GM19324 (cell line): Measurements from ENCODE around the gene ARID3C.

ENCODE experiments used
- ATAC-seq: cut with Tn5 transposase; IDR thresholded peaks from one replicate; pipeline ENCODE4 v1.9.1; 2021; ENCODE audit warnings: mild to moderate bottlenecking, moderate library complexity; ENCODE audit not compliant: unreplicated experiment, low FRiP score

Gene ARID3C

DNA sequence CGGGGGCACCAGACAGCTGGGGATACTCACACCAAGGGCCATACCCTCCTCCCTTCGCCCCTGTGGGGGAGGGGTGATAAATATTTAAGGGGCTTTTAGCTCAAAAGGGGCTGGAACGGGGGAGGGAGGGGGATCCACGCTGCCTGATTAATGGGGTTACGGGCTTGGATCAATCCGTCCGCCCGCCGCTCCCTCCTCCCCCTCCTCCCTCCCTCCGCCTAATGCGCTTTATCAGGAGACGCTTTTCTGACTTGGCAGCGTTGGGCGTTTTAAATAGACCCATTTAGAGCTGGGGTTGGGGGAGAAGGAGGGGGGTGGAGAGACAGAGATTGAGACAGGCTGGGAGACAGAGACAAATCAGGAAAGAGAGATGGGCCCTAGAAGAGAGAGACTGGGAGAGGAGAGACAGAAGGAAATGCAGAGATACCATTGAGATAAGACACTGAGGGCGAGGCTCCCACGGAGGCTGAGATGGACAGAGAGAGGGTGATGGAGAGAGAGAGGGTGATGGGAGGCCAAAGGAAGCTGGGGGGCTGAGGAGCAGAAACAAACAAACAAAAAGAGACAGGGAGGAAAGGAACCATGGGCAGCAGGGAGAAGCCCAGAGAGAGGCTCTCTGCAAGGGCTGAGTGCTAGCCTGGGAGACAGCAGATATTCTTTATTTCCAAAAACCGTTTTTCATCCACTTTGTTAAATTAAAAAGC, 49.6 kb downstream of the ARID3C start:
- ATAC-seq, result no peak

DNA sequence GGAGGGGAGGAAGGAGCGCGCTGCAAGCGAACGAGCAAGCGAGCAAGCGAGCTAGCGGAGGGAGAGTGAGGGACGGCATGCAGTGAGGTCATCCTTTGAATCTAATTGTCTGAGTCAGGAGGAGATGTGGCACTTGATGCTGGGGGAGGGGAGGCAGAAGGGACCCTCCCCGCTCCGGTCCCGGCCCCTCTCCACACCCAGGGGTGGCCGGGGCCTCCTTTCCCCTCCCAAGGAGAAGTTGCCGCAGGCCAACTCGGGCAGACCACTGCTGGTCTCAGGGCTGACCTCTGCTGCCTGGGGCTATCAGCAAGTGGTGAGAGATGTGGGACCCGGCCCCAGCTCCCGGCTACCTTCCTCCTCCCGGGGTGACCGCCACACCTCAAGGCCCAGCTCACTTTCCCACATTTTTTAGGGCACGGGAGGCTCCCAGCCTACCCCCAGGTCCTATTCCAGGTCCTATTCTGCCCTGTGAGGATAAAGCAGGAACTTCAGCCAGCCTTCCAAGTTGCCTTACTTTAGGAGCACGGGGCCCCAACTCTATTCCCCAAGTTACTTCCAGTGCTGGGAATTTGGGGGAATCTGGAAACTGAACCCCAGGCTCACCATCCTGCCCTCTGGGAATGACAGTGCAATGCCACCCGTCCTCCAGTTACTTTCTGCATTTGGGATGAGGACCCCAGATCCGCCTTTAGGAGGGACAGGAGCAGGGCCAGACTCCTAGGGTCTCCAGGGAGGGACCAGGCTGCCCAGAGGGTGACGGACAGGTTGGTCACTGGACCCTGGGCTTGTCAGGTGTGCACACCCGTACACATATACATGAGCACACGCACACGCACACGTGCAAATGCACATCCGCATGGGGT, 50.4 kb downstream of the ARID3C start:
- ATAC-seq, result no peak

DNA sequence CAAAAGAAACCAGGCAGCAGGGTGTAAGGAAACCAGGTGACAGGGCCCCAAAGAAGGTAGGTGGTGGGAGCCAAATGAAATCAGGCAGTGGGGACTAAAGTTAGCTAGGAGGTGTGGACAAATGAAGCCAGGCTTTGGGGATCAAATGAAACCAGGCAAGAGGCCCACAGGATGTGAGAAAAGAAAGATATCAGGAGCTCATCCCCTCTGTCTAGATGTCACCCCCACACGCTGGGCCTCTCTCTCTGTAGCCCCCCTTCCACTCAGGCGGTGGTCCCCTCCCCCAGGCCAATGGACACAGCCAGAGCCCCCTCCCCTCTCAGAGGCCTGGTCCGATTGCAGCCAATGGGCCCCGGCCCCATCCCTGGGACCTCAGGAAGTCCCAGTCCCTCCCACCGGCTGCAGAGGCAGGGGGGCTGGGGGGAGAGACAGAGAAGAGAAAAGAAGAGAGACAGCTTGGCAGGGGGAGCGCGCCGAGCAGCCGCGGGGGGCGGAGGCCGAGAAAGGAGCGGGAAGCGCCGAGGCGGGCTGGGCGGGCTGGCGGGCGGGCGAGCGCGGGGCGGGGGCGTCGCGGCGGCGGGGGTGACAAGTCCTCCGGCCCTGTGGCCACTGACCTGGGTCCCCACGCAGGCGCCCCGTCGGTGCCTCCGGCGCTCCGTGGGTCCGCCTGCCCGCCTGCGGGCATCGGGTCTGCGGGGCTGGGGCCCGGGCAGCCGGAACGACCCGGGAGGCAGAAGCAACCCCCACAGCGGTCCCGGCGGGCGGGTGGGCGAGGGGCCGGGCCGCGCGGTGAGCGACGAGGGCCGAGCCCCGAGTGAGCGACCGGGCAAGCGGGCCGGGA, 51.2 kb downstream of the ARID3C start:
- ATAC-seq, result no peak

DNA sequence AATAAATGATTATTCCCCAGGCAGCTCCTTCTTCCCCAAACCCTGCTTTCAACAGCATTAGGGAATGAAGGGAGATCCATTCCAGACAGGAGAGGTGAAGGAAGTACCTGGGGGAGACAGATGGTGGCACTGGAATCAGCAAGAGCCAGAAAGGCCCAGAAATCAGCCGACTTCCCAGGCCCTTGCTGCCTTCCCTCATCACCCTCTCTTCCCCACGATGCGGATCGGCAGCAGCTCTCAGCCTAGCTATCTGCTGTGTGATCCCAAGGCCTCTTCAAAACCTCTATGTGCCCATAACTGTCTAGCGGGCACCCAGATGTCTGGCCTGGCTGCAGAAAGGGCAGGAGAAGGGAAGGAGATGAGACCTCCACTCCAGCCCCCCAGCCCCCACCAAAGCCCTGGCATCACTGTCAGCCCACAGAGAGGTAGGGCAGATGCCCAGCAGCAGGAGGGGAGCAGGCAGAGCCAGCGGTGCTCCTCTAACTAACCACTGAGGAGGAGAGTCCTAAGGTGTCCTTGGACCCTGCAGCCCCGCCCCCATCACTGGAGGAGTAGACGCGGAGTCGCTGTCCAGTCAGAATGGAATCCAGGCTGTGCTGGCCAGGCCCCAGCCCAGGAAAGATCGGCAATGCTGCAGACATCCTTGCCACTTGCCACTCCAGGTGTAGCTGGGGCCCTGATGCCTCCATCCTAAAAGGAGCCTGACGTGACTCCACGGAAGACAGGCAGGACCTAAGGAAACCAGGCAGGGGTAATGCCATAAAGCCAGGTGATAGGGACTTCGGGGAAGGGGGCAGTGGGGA, 52.1 kb downstream of the ARID3C start:
- ATAC-seq, result no peak

DNA sequence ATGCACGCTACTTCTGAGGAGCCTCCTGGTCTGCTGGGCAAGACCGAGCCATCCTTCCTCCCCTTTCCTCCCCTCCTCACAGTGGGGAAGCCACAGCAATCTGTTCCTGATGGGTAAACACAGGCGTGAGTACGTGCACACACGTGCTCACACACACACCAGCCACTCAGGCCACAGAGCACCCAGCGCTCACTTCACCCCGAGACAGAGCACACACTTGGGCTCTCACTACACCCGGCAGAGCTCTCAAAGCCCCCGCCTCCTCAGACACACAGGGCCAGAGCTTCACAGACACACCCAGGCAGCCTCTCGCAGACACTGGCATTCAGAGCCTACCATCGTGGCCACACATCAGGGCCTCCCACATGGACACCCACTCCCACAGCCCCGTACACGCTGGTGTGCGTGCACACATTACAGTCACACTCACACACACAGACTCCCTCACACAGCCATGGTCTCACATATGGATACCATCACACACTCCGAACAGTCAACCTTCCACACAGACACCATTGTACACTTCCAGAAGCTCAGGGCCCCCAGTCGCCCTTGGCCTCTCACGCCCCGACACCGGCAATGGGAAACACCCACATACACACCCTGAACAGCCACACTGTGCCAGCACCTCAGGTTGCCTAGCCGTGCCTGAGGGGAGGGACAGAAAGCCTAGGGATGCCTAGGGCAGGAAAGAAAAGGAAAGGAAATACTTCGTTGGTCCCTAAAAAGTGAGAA, 52.8 kb downstream of the ARID3C start:
- no peak for ATAC-seq

DNA sequence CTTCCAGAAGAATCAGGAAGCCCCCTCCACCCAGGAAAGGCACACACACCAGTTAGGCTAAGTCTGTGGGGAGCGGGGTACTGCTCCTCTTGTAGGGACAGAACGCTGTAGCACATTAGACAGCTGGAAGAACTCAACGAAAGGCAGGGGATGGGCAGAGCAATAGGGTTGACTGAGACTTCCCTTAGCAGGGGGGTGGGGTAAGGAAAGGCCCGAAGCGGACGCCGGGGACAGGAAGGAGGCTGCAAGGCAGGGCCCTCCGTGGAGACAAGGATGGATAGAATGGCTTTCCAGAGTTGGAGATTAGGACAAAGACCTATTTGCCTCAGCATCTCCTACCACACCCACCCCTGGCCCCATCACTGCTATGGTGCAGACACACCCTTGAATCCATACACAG, 53.6 kb downstream of the ARID3C start:
- ATAC-seq, result no peak

DNA sequence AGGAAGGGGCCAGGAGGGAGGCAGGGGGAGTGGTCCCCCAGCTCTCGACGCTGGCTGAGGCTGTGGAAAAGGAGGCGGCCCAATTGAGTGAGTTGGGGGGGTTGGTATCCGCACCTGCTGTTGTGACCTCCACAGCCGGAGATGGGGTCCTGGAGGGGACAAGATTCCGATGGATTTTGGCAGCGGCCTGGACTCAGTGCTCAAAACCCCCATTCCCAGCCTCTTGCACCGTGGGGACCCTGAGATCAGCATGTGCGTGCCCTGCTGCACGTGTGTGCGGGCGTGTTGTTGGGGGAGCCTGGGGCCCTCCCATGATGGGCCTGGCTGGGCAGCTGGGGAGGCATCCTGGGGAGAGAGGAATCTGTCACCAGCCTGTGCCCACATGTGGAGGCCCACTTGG, 54.3 kb downstream of the ARID3C start:
- ATAC-seq, result no peak

DNA sequence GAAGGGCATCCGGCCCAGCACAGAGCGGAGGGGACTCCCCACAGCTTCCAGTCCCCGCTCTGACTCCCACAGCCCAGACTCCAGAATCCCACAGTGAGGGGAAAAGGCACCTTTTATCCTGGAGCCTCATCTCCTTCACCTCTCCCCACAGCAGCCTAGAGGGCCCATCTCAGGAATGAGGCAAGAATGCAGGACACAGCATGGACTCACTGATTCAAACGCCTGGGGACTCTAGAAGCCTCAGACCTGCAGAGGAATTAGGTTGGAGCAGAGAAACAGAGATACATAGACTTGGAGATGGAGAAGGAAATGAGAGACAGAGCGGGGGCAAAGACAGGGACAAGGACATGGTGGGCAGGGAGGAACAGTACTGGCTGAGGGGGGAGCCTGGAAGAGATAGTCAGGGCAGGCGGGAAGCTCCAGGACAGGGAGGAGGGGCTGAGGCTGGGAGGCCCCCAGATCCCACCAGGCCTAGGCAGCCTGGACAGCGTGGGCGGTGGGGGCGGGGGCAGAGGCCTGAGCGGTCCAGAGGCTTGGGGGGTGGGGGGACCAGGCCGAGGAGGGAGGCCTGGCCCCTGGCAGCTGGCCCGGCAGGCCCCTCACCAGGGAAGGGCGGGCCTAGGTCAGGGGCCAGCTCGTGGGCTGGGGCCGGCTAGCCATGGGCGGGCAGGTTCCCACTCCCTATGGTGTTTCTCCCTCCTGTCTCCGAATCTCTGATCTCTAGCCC, 55.1 kb downstream of the ARID3C start:
- ATAC-seq, result no peak

DNA sequence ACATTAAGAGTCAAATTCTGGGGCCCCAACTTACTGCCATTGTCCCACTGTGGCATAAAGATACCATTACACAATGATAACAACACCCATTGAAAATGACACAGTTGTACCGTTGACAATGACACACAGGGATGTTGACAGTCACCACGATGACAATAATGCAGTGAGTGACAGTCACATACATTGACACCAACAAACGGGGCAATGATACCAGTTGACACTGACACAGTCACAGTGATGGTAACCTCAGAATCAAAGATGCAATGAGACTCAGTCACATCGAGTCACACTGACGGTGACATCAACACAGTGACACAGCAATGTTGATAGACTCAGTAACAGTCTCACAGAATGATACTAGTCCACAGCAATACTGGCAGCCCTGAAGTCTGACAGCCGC, 56.2 kb downstream of the ARID3C start:
- ATAC-seq, result no peak

DNA sequence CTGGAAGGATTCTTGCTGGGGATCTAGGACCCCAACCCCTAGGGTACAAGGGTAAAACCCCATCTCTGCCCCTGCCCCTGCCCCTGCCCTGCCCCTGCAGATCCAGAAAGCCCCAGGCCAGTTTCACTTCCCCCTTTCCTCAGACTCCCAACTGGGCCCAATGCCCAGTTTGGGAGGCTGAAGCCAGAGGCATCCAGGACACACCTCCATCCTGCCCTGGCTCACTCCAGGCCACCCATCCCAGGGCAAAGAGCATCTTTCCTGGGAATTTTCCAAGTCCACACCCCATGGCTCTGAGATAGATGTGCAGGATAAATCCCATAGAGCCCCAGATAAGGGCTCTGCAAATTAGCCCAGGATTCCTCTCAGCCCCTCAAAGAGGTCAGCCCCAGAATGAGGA, 56.8 kb downstream of the ARID3C start:
- no peak for ATAC-seq

DNA sequence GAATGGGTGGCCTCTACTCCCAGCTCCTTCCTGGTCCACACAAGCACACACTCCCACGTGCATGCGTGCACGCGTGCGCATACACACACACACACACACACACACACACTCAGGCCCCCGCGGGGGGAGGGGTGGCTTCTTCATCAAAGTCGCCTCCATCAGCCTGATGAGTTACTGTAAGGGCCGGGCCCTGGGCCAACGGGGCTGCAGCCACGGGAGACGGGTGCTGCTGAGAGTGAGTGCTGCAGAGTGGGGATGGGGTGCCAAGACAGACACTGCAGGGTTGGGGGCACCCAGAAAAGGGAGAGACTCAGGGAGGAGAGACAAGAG, 57.4 kb downstream of the ARID3C start:
- ATAC-seq, result no peak
